AG09319 (cell line): ENCODE measurements around the gene CHRNG.

ENCODE experiments used
- DNase-seq: peaks from one replicate; pipeline ENCODE4 v3.0.0-alpha.2; 2010; ENCODE audit warnings: low read depth; ENCODE audit errors: extremely low read depth
- TF ChIP-seq, protein P1 (sequence below): IDR thresholded peaks from 2 replicates; pipeline ENCODE4 v1.5.1; 2011; ENCODE audit warnings: low read depth, mild to moderate bottlenecking, inconsistent platforms, low read length, moderate library complexity

CHRNG gene

DNA sequence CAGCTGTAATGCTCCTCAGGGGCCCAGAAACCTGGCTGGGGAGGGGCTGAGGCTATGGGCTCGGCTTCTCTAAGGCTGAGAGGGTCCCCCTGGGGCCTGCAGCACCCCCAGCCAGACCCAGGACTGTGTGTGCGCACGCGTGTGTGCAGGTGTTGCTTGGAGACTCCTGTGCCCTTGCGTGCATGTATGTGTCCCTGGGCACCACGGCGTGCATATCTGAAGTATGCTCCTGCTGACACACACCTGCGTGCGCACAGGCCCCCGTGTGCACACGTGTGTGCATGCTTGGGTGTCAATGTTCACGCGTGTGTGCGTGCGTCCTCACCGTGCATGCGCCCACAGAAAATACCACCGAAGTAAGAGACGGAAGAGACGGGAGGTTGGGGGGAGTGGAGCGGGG is 37.0 kb upstream of the CHRNG start:
- TF ChIP-seq, protein P1, sequence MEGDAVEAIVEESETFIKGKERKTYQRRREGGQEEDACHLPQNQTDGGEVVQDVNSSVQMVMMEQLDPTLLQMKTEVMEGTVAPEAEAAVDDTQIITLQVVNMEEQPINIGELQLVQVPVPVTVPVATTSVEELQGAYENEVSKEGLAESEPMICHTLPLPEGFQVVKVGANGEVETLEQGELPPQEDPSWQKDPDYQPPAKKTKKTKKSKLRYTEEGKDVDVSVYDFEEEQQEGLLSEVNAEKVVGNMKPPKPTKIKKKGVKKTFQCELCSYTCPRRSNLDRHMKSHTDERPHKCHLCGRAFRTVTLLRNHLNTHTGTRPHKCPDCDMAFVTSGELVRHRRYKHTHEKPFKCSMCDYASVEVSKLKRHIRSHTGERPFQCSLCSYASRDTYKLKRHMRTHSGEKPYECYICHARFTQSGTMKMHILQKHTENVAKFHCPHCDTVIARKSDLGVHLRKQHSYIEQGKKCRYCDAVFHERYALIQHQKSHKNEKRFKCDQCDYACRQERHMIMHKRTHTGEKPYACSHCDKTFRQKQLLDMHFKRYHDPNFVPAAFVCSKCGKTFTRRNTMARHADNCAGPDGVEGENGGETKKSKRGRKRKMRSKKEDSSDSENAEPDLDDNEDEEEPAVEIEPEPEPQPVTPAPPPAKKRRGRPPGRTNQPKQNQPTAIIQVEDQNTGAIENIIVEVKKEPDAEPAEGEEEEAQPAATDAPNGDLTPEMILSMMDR, result no peak
- DNase-seq, result no peak

DNA sequence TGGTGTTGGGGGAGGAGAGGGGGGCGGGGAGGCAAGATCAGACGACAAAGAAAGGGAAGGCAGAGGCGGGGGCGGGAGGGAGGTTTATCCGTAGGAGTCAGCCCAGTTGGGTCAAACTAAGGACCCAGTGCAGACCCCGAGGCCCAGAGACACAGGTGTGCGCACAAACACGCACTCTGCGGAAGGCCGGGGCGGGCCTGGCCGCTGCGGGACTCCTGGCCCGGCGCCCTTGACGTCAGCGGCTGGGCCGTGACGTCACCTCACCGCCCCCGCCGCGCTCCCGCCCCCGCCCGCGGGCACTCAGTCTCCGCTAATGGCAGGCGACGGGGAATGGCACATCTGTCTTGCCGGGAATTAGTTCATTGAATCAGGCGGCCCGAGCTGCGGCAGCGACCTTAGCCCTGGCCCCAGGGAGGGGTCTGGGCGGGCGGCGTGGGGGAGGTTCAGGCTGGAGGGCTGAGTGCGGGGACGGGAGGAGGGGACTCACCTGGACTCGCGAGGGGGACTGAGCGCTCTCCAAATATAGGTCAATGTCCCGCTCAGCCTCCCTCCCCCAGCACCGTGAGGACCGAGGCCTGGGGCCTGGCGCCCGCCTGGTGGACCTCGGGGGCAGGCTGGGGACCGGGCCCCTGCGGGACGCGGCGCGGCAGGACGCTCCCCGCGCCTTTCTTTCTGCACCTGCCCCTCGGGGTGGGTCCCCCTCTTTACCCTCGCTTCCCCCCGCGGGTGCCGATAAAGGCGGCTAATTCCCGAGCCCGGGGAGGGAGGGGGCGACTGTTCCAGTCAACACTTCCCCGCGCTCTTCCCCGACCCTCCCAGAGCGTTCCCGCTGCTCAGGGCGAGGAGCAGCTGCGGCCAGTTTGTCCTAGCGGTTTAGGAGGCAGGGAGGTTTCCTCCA is 36.3 kb upstream of the CHRNG start:
- DNase-seq, result no peak
- TF ChIP-seq, protein P1, result no peak

DNA sequence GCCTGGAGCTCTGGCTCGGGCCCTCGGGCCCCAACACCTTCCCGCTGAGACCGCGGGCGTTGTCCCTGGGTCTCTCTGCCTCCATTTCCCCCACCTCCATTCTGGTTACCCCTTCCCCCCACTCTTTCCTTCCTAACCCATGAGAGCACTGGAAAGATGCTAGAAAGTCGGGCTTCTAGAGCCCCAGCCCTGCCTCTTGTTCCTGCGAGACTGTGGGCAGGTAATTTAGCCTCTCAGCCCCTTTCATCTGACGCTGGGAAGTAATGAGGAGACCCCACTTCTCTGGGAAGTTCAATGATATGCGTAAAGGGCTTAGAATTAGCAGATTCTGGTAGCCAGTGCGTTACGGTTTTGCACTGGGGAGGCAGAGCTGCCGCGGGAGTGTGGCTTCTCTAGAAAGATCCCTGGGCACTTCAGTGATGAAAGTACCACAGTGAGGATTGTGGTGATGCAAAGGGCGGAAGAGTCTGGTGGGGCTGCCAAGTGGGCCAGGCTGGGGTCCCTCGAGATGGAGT is 35.6 kb upstream of the CHRNG start:
- no peak for DNase-seq
- TF ChIP-seq, protein P1, result no peak

DNA sequence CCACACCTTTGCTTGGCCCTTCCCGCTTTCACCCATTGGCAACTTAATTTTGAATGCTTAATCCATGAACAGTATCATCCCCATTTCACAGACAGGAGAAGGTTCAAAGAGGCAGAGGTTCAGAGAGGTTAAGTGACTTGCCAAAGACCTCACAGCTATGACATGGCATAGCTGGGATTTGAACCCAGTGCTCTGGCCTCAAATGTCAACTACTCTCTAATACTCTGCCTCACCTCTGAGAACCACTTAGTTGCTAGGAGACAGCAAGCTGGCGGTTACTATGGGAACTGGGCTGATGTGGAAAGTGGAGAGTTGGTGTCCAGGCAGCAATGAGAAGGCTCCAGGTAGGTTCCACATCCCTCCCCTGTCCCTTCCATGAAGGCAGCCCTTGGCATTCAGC is 35.1 kb upstream of the CHRNG start:
- no peak for DNase-seq
- TF ChIP-seq, protein P1, result no peak

DNA sequence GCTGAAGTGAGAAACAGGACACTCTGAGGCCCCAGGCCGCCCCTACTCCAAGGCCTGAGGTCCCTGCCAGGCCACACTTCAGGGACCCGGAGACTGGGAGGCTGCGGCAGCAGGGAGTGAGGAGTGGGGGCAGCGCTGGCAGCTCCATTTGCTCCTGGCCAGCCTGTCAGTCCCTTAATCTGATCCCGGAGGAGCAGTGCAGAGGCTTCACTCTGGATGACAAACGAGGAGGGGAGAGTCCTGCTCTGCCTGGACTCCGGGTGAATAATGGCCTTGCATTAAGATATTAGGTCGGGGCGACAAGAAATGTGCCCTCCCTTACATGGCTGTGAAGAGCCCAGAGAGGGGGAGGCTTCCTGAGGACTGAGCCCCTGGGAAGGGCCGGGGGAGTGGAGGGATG is 33.6 kb upstream of the CHRNG start:
- TF ChIP-seq, protein P1, result no peak
- DNase-seq, result no peak

DNA sequence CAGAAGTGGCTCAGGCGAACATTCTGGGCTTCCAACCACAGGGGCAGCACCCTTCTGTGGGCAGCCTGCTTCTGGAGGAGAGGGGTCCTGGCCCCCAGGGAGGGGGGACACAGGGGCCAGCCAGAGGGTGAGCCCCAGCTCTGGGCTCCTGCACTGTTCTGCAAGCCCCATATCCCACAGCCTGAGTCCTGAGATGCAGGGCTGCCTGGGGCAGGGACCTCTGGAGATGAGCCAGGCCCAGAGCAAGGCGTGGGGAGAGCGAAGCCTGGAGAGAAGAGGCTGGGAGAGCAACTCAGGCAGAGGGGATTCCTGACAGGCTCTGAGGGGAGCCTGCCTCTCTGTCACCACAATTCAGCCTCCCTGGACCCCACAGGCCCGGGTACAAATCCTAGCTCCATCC is 32.8 kb upstream of the CHRNG start:
- TF ChIP-seq, protein P1, result no peak
- no peak for DNase-seq

DNA sequence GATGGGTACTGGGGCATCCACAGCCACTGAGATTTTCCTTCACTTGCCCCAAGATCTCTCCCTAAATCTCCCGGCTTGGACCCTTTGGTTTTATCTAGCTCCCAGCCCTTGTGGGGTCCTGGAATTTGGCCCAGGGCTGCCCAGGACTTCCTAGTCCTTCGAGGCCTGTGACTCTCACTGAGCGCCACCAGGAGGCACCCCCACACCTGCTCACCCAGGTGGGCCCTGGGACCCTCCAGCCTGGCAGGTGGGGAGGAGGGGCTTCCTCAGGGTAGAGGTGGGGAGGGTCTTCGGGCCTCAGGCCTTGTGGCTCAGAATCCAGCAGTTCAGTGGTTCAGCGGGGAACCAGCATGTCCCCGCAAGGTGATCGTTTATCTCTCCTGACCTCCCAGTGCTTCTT is 31.2 kb upstream of the CHRNG start:
- no peak for DNase-seq
- TF ChIP-seq, protein P1, result no peak
